ENCODE measurements around the gene TUBA3E. TPM values are rescaled to one million over a fixed set of nuclear protein-coding genes. Genes with fewer than 3 reads are reported as not detected.

Gene TUBA3E
- total and polyA plus RNA-seq, 2 of the 13 experiments (the other 11 are each of a cell fraction or from before 2014, with no cell fraction given), result not detected

GRCh38 chr2:130181325-130181879 lies 16.8 kb downstream of the TUBA3E start, which contains the start of gene SMPD4 (continued):
- TF ChIP-seq PREB (CRISPR knock-in tag; IDR thresholded peaks at IDR 0.05), result no peak
- TF ChIP-seq SMAD3 (CRISPR knock-in tag; IDR thresholded peaks at IDR 0.05), result no peak; the same call in 1 of the 2 replicates
- TF ChIP-seq EZH2 (conservative IDR thresholded peaks at IDR 0.05; ENCODE audit: low read depth, low read length), result no peak
- peak; percentile 71 for TF ChIP-seq CBFB (CRISPR knock-in tag; IDR thresholded peaks at IDR 0.05)
- no peak for TF ChIP-seq BRCA1 (CRISPR knock-in tag; IDR thresholded peaks at IDR 0.05)
- TF ChIP-seq ZNF709 (CRISPR knock-in tag; IDR thresholded peaks at IDR 0.05), result peak; percentile 72
- TF ChIP-seq ATF3 (CRISPR knock-in tag; IDR thresholded peaks at IDR 0.05), result 0 out of 2 replicates have a peak, but pooled peaks have one; percentile 20
- no peak for TF ChIP-seq GLI4 (CRISPR knock-in tag; IDR thresholded peaks at IDR 0.05; ENCODE audit: borderline replicate concordance)
- TF ChIP-seq ZNF773 (CRISPR knock-in tag; IDR thresholded peaks at IDR 0.05; ENCODE audit: borderline replicate concordance), result no peak
- no peak for TF ChIP-seq CSRNP2 (CRISPR knock-in tag; conservative IDR thresholded peaks at IDR 0.05; ENCODE audit: low read depth)
- no peak for TF ChIP-seq ZNF260 (CRISPR knock-in tag; IDR thresholded peaks at IDR 0.05; ENCODE audit: borderline replicate concordance, low read depth)
- TF ChIP-seq KAT2B (IDR thresholded peaks at IDR 0.05; ENCODE audit: borderline replicate concordance, low read depth, low read length), result no peak
- no peak; the same call in 1 of the 2 replicates for TF ChIP-seq MEIS2 (CRISPR knock-in tag; IDR thresholded peaks at IDR 0.05)
- no peak; the same call in 1 of the 2 replicates for TF ChIP-seq ATF6 (CRISPR knock-in tag; conservative IDR thresholded peaks at IDR 0.05)
- no peak for TF ChIP-seq CBX1 (IDR thresholded peaks at IDR 0.05; ENCODE audit: low read depth)
- TF ChIP-seq USF2 (IDR thresholded peaks at IDR 0.05; ENCODE audit: low read depth, low read length), result no peak
- TF ChIP-seq USF2 (CRISPR knock-in tag; IDR thresholded peaks at IDR 0.05; ENCODE audit: borderline replicate concordance), result peak; percentile 47; the same call in 1 of the 2 replicates
- no peak for TF ChIP-seq SAFB2 (CRISPR knock-in tag; IDR thresholded peaks at IDR 0.05; ENCODE audit: borderline replicate concordance, low read depth)
- TF ChIP-seq ZGPAT (CRISPR knock-in tag; IDR thresholded peaks at IDR 0.05), result peak; percentile 80; the same call in 1 of the 2 replicates
- TF ChIP-seq ZFP36L1 (CRISPR knock-in tag; IDR thresholded peaks at IDR 0.05), result no peak
- TF ChIP-seq ZNF441 (CRISPR knock-in tag; IDR thresholded peaks at IDR 0.05; ENCODE audit: borderline replicate concordance), result no peak
- peak; percentile 58; the same call in 1 of the 2 replicates for TF ChIP-seq KMT2A (CRISPR knock-in tag; IDR thresholded peaks at IDR 0.05)

Measured in HepG2 (cell line).